ENCODE results near the gene GRM8.
A peak's percentile ranks its signal among the peaks of the same experiment; 100 is the strongest.

Gene GRM8

GRCh38 chr7:126605056-126605455, 647.7 kb downstream of the GRM8 start:
- DNase-seq (ENCODE audit: low read depth, low spot score), result no peak
- H3K27ac ChIP-seq, result no peak overlapping the region

GRCh38 chr7:126589068-126589684, 663.6 kb downstream of the GRM8 start:
- H3K27ac ChIP-seq, result peak overlapping the region; percentile 49
- peak; percentile 68 for DNase-seq (ENCODE audit: low read depth, low spot score)

GRCh38 chr7:126578338-126578737, 674.4 kb downstream of the GRM8 start:
- DNase-seq (ENCODE audit: low read depth, low spot score), result no peak

GRCh38 chr7:126574276-126575250, 678.2 kb downstream of the GRM8 start:
- H3K27ac ChIP-seq, result peak overlapping the region; percentile 82
- peak; percentile 74 for DNase-seq (ENCODE audit: low read depth, low spot score)

More at GRCh38 chr7:126578338-126578737, 674.4 kb downstream of the GRM8 start:
- no peak overlapping the region for H3K27ac ChIP-seq

GRCh38 chr7:126570845-126571244, 681.9 kb downstream of the GRM8 start:
- DNase-seq (ENCODE audit: low read depth, low spot score), result no peak
- H3K27ac ChIP-seq, result no peak overlapping the region

- H3K27ac ChIP-seq, result no peak overlapping the region
- no peak for DNase-seq (ENCODE audit: low read depth, low spot score)
These were observed 683.3 kb downstream of the GRM8 start for GRCh38 chr7:126569402-126569801.

GRCh38 chr7:126557271-126557670, 695.5 kb downstream of the GRM8 start:
- H3K27ac ChIP-seq, result no peak overlapping the region
- no peak for DNase-seq (ENCODE audit: low read depth, low spot score)

- no peak for DNase-seq (ENCODE audit: low read depth, low spot score)
- H3K27ac ChIP-seq, result no peak overlapping the region
These were observed 711.3 kb downstream of the GRM8 start for GRCh38 chr7:126541406-126541805.

GRCh38 chr7:126535176-126535575, 717.6 kb downstream of the GRM8 start:
- DNase-seq (ENCODE audit: low read depth, low spot score), result no peak
- H3K27ac ChIP-seq, result no peak overlapping the region

GRCh38 chr7:126533715-126534114, 719.0 kb downstream of the GRM8 start:
- DNase-seq (ENCODE audit: low read depth, low spot score), result no peak
- no peak overlapping the region for H3K27ac ChIP-seq

- H3K27ac ChIP-seq, result no peak overlapping the region
- DNase-seq (ENCODE audit: low read depth, low spot score), result no peak
These were observed 722.9 kb downstream of the GRM8 start for GRCh38 chr7:126529833-126530232.

GRCh38 chr7:126529254-126529653, 723.5 kb downstream of the GRM8 start:
- no peak for DNase-seq (ENCODE audit: low read depth, low spot score)

GRCh38 chr7:126525906-126526305, 726.8 kb downstream of the GRM8 start:
- H3K27ac ChIP-seq, result no peak overlapping the region
- no peak for DNase-seq (ENCODE audit: low read depth, low spot score)

More at GRCh38 chr7:126529254-126529653, 723.5 kb downstream of the GRM8 start:
- H3K27ac ChIP-seq, result no peak overlapping the region

- no peak overlapping the region for H3K27ac ChIP-seq
- no peak for DNase-seq (ENCODE audit: low read depth, low spot score)
These were observed 727.8 kb downstream of the GRM8 start for GRCh38 chr7:126524967-126525366.

GRCh38 chr7:126511046-126511445, 741.7 kb downstream of the GRM8 start:
- no peak for DNase-seq (ENCODE audit: low read depth, low spot score)
- no peak overlapping the region for H3K27ac ChIP-seq

GRCh38 chr7:126501617-126502016, 751.1 kb downstream of the GRM8 start:
- DNase-seq (ENCODE audit: low read depth, low spot score), result no peak
- no peak overlapping the region for H3K27ac ChIP-seq

GRCh38 chr7:126499481-126499880, 753.3 kb downstream of the GRM8 start:
- H3K27ac ChIP-seq, result no peak overlapping the region

GRCh38 chr7:126495733-126496132, 757.0 kb downstream of the GRM8 start:
- DNase-seq (ENCODE audit: low read depth, low spot score), result no peak
- H3K27ac ChIP-seq, result no peak overlapping the region

More at GRCh38 chr7:126499481-126499880, 753.3 kb downstream of the GRM8 start:
- no peak for DNase-seq (ENCODE audit: low read depth, low spot score)

- no peak for DNase-seq (ENCODE audit: low read depth, low spot score)
- H3K27ac ChIP-seq, result no peak overlapping the region
These were observed 757.7 kb downstream of the GRM8 start for GRCh38 chr7:126495001-126495400.

- no peak overlapping the region for H3K27ac ChIP-seq
- DNase-seq (ENCODE audit: low read depth, low spot score), result no peak
These were observed 758.9 kb downstream of the GRM8 start for GRCh38 chr7:126493801-126494200.

- H3K27ac ChIP-seq, result no peak overlapping the region
- no peak for DNase-seq (ENCODE audit: low read depth, low spot score)
These were observed 762.9 kb downstream of the GRM8 start for GRCh38 chr7:126489874-126490273.

Measured in epithelial cell of prostate (primary cell).